Activated T-helper 1 cell treated with anti-CD3 and anti-CD28 coated beads, Interleukin-12 subunit alpha, Interleukin-12 subunit beta, Interleukin-2, Interleukin-4 antibody, amounts not matched to agents 30 ng/mL and 10 ng/mL and 1 ng/mL, durations not matched to agents 14 hours and 24 hours and 36 hours (primary cell): Measurements from ENCODE around the gene GALNT13. TPM values are rescaled to one million over a fixed set of nuclear protein-coding genes. Genes with fewer than 3 reads are reported as not detected.

Experiments used
- DNase-seq: peaks from one replicate; pipeline ENCODE4 v3.0.0; 2021; ENCODE audit warnings: low spot score
- H3K27ac Mint-ChIP-seq: one replicate; pipeline ENCODE4 v1.8.0; 2021; ENCODE audit warnings: mild to moderate bottlenecking, mixed read lengths
- H3K27me3 Mint-ChIP-seq: one replicate; pipeline ENCODE4 v1.8.0; 2022; ENCODE audit warnings: mild to moderate bottlenecking, moderate library complexity, mixed read lengths; ENCODE audit not compliant: insufficient read depth
- H3K36me3 Mint-ChIP-seq: one replicate; pipeline ENCODE4 v1.8.0; 2021; ENCODE audit warnings: low read depth, mixed read lengths
- H3K4me1 Mint-ChIP-seq: one replicate; pipeline ENCODE4 v1.8.0; 2021; ENCODE audit warnings: low read depth, mixed read lengths
- H3K4me3 Mint-ChIP-seq: one replicate; pipeline ENCODE4 v1.8.0; 2021; ENCODE audit warnings: mild to moderate bottlenecking, moderate library complexity, mixed read lengths
- H3K9me3 Mint-ChIP-seq: one replicate; pipeline ENCODE4 v1.8.0; 2021; ENCODE audit warnings: mixed read lengths
- intact Hi-C: fragments of 100-400 bp; cut with micrococcal nuclease; formaldehyde crosslinking; loops from one replicate; pipeline ENCODE4 v1.15.1; 2024
- total RNA-seq: library from RNA; stranded (reverse); gene quantifications from 2 replicates; pipeline ENCODE4 v1.2.3, GENCODE V29; 2022

Gene GALNT13
- not detected in 2 replicates for total RNA-seq

GRCh38 chr2:153871231-153872221 lies at the start of gene GALNT13:
Gene GALNT13, plus strand, starts transcription at chr2:153871922.
- no peaks in the 10 kb centered on the region for H3K9me3 Mint-ChIP-seq
- no peaks in the 10 kb centered on the region for H3K4me1 Mint-ChIP-seq
- no peak for DNase-seq
- peaks cover 1% of the 10 kb centered on the region for H3K36me3 Mint-ChIP-seq
- no peak within 1 kb of the TSS for H3K4me3 Mint-ChIP-seq
- intact Hi-C loops, result loop anchor here (5.0 kb wide), 1 partner anchor 394 kb away; the partner anchor contains the start of gene RPRM
- peaks cover 14% of the 10 kb centered on the region for H3K27me3 Mint-ChIP-seq
- H3K27ac Mint-ChIP-seq, result peak within 1 kb of the TSS; percentile 62

- no peaks in the 10 kb centered on the region for H3K4me1 Mint-ChIP-seq
- H3K27me3 Mint-ChIP-seq, result no peaks in the 10 kb centered on the region
- H3K27ac Mint-ChIP-seq, result no peak overlapping the region
- DNase-seq, result no peak
- intact Hi-C loops, result no loop called here
- no peaks in the 10 kb centered on the region for H3K36me3 Mint-ChIP-seq
- peaks cover 7% of the 10 kb centered on the region for H3K9me3 Mint-ChIP-seq
- no peak overlapping the region for H3K4me3 Mint-ChIP-seq
Measured at GRCh38 chr2:153823880-153824279, 47.8 kb upstream of the GALNT13 start.

- DNase-seq, result no peak
- Mint-ChIP-seq H3K27me3 (no peaks in the 10 kb centered on the region), H3K4me1 (no peaks in the 10 kb centered on the region), H3K36me3 (no peaks in the 10 kb centered on the region), H3K4me3 (no peak overlapping the region), H3K9me3 (peaks cover 15% of the 10 kb centered on the region), H3K27ac (no peak overlapping the region)
- intact Hi-C loops, result no loop called here
Measured at GRCh38 chr2:153828335-153828734, 43.4 kb upstream of the GALNT13 start.

GRCh38 chr2:153834662-153835061 lies 37.1 kb upstream of the GALNT13 start:
- peaks cover 8% of the 10 kb centered on the region for H3K9me3 Mint-ChIP-seq
- H3K4me3 Mint-ChIP-seq, result no peak overlapping the region
- H3K4me1 Mint-ChIP-seq, result no peaks in the 10 kb centered on the region
- no peaks in the 10 kb centered on the region for H3K27me3 Mint-ChIP-seq
- H3K36me3 Mint-ChIP-seq, result no peaks in the 10 kb centered on the region
- DNase-seq, result no peak
- intact Hi-C loops, result no loop called here
- H3K27ac Mint-ChIP-seq, result no peak overlapping the region

- DNase-seq, result no peak
- Mint-ChIP-seq H3K27ac (no peak overlapping the region), H3K27me3 (no peaks in the 10 kb centered on the region), H3K36me3 (no peaks in the 10 kb centered on the region), H3K9me3 (peaks cover 3% of the 10 kb centered on the region), H3K4me3 (no peak overlapping the region), H3K4me1 (no peaks in the 10 kb centered on the region)
- intact Hi-C loops, result no loop called here
Measured at GRCh38 chr2:153858250-153858649, 13.5 kb upstream of the GALNT13 start.

GRCh38 chr2:153864022-153864421 lies 7.7 kb upstream of the GALNT13 start:
- no peak for DNase-seq
- Mint-ChIP-seq H3K4me3 (no peak overlapping the region), H3K36me3 (no peaks in the 10 kb centered on the region), H3K27me3 (no peaks in the 10 kb centered on the region), H3K4me1 (no peaks in the 10 kb centered on the region), H3K9me3 (peaks cover 4% of the 10 kb centered on the region), H3K27ac (no peak overlapping the region)
- intact Hi-C loops, result no loop called here

DNA sequence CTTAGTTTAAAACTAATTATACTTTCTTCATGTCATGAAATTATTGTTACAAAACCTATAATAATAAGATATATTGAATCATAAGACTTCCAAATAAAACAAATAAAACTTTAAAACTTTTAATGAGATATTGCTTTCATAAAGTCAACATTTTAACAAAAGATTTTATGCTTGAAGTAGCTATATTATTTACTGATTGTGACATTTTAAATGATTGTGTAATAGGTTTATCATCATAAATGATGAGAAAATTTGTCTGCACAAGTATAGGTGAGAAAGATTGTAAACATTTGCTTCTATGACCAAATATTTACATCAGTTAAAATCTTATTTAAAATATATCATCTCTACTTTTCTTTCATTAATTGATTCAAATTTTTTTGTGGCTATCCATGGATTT lies 5.1 kb upstream of the GALNT13 start:
- intact Hi-C loops, result no loop called here
- Mint-ChIP-seq H3K27ac (no peak overlapping the region), H3K36me3 (no peaks in the 10 kb centered on the region), H3K4me1 (no peaks in the 10 kb centered on the region), H3K4me3 (no peak overlapping the region), H3K9me3 (peaks cover 4% of the 10 kb centered on the region), H3K27me3 (peaks cover 2% of the 10 kb centered on the region)
- DNase-seq, result no peak

DNA sequence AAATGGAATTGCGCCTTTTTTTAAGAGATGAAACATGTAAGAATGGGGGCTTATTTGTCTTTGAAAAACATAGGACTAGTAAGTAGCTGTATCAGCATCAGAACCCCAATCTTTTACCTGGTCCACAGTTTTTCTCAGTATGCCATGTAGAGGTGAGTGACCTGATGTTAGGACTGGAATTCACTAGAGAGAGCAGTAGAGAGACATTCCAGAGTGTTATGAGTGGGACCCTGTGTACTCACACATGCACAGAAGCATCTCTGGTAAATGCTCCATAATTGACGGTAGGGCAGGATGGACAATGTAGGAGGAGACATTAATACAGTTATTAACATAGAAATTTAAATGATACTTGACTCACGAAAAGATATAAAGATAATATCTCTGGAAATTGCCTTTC lies 1.4 kb upstream of the GALNT13 start:
- no peak overlapping the region for H3K4me3 Mint-ChIP-seq
- DNase-seq, result no peak
- H3K4me1 Mint-ChIP-seq, result no peaks in the 10 kb centered on the region
- H3K9me3 Mint-ChIP-seq, result no peaks in the 10 kb centered on the region
- H3K27ac Mint-ChIP-seq, result no peak overlapping the region
- intact Hi-C loops, result loop anchor here (5.0 kb wide), 1 partner anchor 393 kb away; the partner anchor contains the start of gene RPRM
- H3K36me3 Mint-ChIP-seq, result peaks cover 1% of the 10 kb centered on the region
- H3K27me3 Mint-ChIP-seq, result peaks cover 14% of the 10 kb centered on the region

- Mint-ChIP-seq H3K27ac (peak overlapping the region; percentile 62), H3K9me3 (no peaks in the 10 kb centered on the region), H3K4me3 (no peak overlapping the region), H3K4me1 (no peaks in the 10 kb centered on the region), H3K27me3 (peaks cover 14% of the 10 kb centered on the region), H3K36me3 (peaks cover 1% of the 10 kb centered on the region)
- intact Hi-C loops, result loop anchor here (5.0 kb wide), 1 partner anchor 395 kb away; the partner anchor contains the start of gene RPRM
- no peak for DNase-seq
Measured at GRCh38 chr2:153872311-153873051, 759 bp downstream of the GALNT13 start.

DNA sequence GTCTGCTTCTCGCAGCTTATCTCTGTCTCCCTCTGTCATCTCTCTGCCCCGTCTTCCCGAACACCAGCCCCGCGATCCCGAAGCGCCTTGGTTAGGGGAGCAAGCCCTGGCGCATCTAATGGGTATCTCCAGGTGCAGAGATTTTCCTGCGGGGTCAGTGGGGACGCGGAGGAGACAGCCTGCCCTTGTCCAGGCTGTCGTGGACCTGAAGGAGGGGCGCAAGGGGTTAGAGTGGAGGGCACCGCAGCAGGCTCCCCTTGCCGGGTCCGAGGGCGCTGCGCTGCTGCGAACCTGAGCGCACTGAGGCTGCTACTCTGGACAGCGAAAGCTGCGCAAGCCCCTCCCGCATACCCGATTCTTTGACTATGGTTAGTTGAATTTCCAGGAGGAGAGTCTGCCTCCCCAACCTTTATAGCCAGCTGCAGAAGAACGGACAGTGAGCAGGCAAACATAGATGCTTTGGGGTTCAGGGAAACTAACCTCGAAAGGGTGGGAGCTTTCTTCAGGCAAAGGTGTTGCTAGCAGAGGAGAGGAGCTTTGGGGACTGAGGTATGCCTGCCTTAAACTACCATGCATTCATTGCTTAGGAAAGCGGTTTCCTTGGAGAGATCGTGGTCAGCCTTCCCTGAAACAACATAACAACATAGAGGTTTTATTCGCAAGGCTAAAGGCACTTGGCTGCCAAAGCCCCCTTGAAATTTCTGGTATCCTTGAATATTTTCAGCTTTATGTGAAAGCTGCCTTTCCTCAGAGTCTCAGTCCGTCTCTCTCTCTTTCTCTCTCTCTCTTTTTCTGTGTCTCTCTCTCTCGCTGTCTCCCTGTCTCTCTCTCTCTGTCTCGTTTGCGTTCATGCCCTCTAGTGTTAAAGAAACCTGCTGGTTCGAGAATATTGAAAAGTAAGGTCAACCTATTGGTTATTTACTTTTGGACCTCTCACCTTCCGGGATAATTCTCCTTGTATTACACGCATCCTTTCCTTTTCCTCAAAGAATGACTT lies 1.6 kb downstream of the GALNT13 start:
- Mint-ChIP-seq H3K27ac (peak overlapping the region; percentile 62), H3K4me3 (no peak overlapping the region), H3K27me3 (peaks cover 14% of the 10 kb centered on the region), H3K9me3 (no peaks in the 10 kb centered on the region), H3K4me1 (no peaks in the 10 kb centered on the region), H3K36me3 (peaks cover 1% of the 10 kb centered on the region)
- intact Hi-C loops, result loop anchor here (5.0 kb wide), 1 partner anchor 396 kb away; the partner anchor contains the start of gene RPRM
- no peak for DNase-seq

DNA sequence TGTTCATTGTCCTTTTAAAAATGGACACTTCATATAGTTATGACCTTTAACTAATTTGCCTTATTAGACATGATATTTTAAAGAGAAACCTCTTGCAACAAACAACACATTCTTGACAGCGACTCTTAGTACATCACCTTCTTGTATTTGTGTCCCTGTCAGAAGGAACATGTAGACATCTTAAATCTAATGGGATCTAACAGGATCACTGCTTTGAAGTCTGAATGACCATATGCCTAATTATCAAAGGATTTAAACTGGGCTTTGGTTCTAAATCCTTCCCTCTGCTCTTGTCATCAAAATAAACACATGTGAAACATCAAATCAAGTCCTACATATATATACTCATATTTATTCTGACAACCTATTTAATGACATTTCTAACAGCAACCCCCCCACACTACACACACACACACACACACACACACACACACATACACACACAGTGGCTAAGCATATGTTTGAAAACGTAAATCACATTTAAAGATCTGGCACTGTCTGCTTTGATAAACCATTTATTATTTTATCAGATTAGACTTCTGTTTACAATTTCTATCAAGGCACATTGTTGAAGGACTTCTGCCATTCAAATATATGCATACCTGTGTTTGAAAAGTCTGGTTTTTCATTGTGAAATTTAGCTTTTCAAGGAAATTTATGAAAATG lies 4.2 kb downstream of the GALNT13 start:
- H3K36me3 Mint-ChIP-seq, result peaks cover 1% of the 10 kb centered on the region
- H3K4me1 Mint-ChIP-seq, result no peaks in the 10 kb centered on the region
- H3K27ac Mint-ChIP-seq, result no peak overlapping the region
- no peak for DNase-seq
- peaks cover 14% of the 10 kb centered on the region for H3K27me3 Mint-ChIP-seq
- intact Hi-C loops, result no loop called here
- H3K4me3 Mint-ChIP-seq, result no peak overlapping the region
- H3K9me3 Mint-ChIP-seq, result no peaks in the 10 kb centered on the region

DNA sequence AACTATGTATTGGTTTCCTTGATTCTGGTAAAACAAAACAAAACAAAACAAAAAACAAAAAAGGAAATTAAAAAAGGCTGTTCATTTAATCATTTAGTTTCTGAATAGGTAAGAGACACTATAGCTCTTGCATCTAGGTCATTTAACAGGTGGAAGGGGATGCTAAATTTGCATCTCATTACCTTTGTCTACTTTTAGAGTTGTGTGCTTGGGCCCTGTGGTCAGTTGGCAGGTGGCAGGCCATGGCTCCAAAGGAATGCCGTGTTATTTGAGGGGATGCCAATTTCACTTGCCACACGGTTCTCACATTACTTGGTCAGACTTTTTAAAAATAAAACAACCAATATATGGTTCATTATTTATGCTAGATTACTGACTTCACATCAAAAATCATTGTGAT lies 9.2 kb downstream of the GALNT13 start:
- DNase-seq, result no peak
- no peak overlapping the region for H3K27ac Mint-ChIP-seq
- H3K9me3 Mint-ChIP-seq, result no peaks in the 10 kb centered on the region
- no peaks in the 10 kb centered on the region for H3K36me3 Mint-ChIP-seq
- no peaks in the 10 kb centered on the region for H3K27me3 Mint-ChIP-seq
- no peak overlapping the region for H3K4me3 Mint-ChIP-seq
- intact Hi-C loops, result no loop called here
- H3K4me1 Mint-ChIP-seq, result no peaks in the 10 kb centered on the region
